ENCODE measurements around the gene NDUFAF2.

DNA sequence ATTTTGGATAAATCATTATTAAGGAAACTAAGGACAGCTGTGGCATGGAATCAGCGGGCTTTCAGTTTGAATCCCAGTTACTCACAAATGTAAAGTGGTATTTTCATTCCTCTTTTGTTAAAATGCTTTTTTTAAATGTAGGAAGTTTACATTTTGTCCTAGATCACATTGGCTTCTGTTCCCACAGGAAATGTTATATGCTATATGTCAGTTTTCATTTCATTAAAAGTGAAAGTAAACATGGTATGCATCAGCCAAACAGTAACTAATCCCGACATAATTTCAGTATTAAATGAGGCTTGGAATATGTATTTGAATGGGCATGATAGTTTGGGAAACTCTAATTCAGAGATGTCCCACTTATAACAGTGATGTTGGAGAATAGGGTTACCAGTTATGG is 235.9 kb downstream of the NDUFAF2 start:
- TF ChIP-seq POLR2A (IDR thresholded peaks at IDR 0.05) = no peak
- TF ChIP-seq, protein P1, sequence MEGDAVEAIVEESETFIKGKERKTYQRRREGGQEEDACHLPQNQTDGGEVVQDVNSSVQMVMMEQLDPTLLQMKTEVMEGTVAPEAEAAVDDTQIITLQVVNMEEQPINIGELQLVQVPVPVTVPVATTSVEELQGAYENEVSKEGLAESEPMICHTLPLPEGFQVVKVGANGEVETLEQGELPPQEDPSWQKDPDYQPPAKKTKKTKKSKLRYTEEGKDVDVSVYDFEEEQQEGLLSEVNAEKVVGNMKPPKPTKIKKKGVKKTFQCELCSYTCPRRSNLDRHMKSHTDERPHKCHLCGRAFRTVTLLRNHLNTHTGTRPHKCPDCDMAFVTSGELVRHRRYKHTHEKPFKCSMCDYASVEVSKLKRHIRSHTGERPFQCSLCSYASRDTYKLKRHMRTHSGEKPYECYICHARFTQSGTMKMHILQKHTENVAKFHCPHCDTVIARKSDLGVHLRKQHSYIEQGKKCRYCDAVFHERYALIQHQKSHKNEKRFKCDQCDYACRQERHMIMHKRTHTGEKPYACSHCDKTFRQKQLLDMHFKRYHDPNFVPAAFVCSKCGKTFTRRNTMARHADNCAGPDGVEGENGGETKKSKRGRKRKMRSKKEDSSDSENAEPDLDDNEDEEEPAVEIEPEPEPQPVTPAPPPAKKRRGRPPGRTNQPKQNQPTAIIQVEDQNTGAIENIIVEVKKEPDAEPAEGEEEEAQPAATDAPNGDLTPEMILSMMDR (IDR thresholded peaks at IDR 0.05) = no peak
- no peak for TF ChIP-seq POLR2AphosphoS5 (IDR thresholded peaks at IDR 0.05)

All from prostate gland (tissue), 2 donors.